Uterus (tissue), 4 donors: ENCODE measurements around the gene SYT2. TPM values are rescaled to one million over a fixed set of nuclear protein-coding genes. Genes with fewer than 3 reads are reported as not detected.
"Not testable (repeated sequence)": the region's sequence is repeated elsewhere in the genome, so short reads cannot be mapped to it uniquely, and the experiment has no call there.

Experiments
- DNase-seq, 2 donors: peaks; one replicate each; pipeline ENCODE4 v3.0.0-alpha.2; 2019 to 2020
- H3K27ac ChIP-seq, 2 donors: fragments of 200-600 bp; sonication (generic); 1 replicate in 1 of 2; 2 replicates in 1 of 2; pipeline ENCODE4 v1.5.1; 2016 to 2018
- H3K27me3 ChIP-seq, 2 donors: fragments of 200-600 bp; sonication (generic); one replicate each; pipeline ENCODE4 v1.5.1; 2018 to 2019; ENCODE audit warnings: control low read depth in 1 of 2
- H3K36me3 ChIP-seq, 2 donors: fragments of 200-600 bp; sonication (generic); one replicate each; pipeline ENCODE4 v1.5.1; 2019; ENCODE audit warnings: control low read depth in 1 of 2
- H3K4me1 ChIP-seq, 2 donors: fragments of 200-600 bp; sonication (generic); one replicate each; pipeline ENCODE4 v1.5.1; 2018 to 2019; ENCODE audit warnings: control low read depth in 1 of 2
- H3K4me3 ChIP-seq, 2 donors: fragments of 200-600 bp; sonication (generic); 1 replicate in 1 of 2; 2 replicates in 1 of 2; pipeline ENCODE4 v1.5.1; 2018 to 2019; ENCODE audit warnings: mild to moderate bottlenecking in 1 of 2
- H3K9me3 ChIP-seq, 2 donors: fragments of 200-600 bp; sonication (generic); one replicate each; pipeline ENCODE4 v1.5.1; 2019; ENCODE audit warnings: control low read depth in 1 of 2
- CTCF ChIP-seq, 4 experiments: fragments of 200-600 bp in 2 of 4; fragments of 450-650 bp in 2 of 4; sonication (generic) in 2 of 4; IDR thresholded peaks; one replicate each; pipeline ENCODE4 v1.5.1; 2016 to 2019; ENCODE audit warnings: antibody characterized with exemption in 4 of 4, mild to moderate bottlenecking in 2 of 4, moderate library complexity in 1 of 4
- POLR2A ChIP-seq, 2 donors: fragments of 450-650 bp; IDR thresholded peaks; one replicate each; pipeline ENCODE4 v1.6.1; 2016; ENCODE audit warnings: antibody characterized with exemption in 2 of 2, mild to moderate bottlenecking in 1 of 2, moderate library complexity in 1 of 2
- intact Hi-C: fragments of 100-400 bp; cut with DNase I; formaldehyde crosslinking; loops from one replicate; pipeline ENCODE4 v1.15.1; 2023; ENCODE audit warnings: low total_unique reads
- total RNA-seq, 4 donors: library from RNA; depleted of rRNA in 3 of 4; stranded (reverse); fragments of >200 nt in 3 of 4; gene quantifications; one replicate each; pipeline versions ENCODE4 v1.1.0 to v1.2.4, GENCODE V29; 2014 to 2023
- donor health status: DM: yes; HTN: yes; CAD: no.

The SYT2 gene
- total RNA-seq, 4 donors from 2014 or later, result 1.1 TPM; not detected in 3

DNA sequence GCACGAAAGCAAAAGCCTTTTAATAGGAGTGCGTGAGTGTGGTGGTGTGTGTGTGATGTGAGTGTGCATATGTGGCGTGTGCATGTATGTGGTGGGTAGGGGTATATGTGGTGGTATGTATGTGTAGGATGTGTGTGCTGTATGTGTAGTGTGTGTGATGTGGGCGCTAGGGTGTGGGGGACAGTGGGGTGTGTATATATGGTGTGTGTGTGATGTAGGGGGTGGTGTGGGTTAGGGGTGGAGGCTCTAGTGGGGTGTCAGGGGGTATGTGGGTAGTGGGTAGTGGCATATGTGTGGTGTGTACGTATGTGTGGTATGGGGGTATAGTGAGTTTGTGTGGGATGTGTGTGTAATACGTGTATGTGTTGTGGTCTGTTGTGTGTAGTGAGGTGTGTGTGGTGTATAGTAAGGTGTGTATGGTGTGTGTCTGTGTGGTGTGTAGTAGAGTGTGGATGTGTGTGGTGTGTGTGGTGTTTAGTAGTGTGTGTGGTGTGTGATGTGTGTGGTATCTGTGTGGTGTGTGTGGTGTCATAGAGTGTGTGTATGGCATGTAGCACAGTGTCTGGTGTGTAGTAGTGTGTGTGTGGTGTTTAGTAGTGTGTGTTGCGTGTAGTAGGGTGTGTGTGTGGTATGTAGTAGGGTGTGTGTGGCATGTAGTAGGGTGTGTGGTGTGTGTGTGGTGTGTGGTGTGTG lies 86.0 kb downstream of the SYT2 start:
- H3K4me3 ChIP-seq, result no peak overlapping the region
- intact Hi-C loops, result no loop called here
- DNase-seq, result no peak

GRCh38 chr1:202623476-202623875 lies 86.8 kb downstream of the SYT2 start:
- intact Hi-C loops, H3K9me3 ChIP-seq, H3K27me3 ChIP-seq, H3K36me3 ChIP-seq: not testable (repeated sequence)
- H3K4me1 ChIP-seq, result peaks cover 0 to 18% of the 10 kb centered on the region in 2 donors
- peak in 1 of 2 donors; percentile 43 for DNase-seq
- H3K27ac ChIP-seq, result peak overlapping the region; percentile 62 to 75
- peak overlapping the region; percentile 13 to 17 for H3K4me3 ChIP-seq

More for the DNA sequence above, 86.0 kb downstream of the SYT2 start:
- Histone ChIP-seq H3K27me3 (no peaks in the 10 kb centered on the region), H3K4me1 (peaks cover 0 to 11% of the 10 kb centered on the region in 2 donors), H3K9me3 (no peaks in the 10 kb centered on the region), H3K27ac (no peak overlapping the region), H3K36me3 (no peaks in the 10 kb centered on the region)
- TF ChIP-seq CTCF (IDR thresholded peaks at IDR 0.05) (no peak), POLR2A (IDR thresholded peaks at IDR 0.05) (no peak)

GRCh38 chr1:202623075-202623474 lies 87.2 kb downstream of the SYT2 start:
- no peaks in the 10 kb centered on the region for H3K9me3 ChIP-seq
- no peaks in the 10 kb centered on the region for H3K36me3 ChIP-seq
- TF ChIP-seq POLR2A (IDR thresholded peaks at IDR 0.05) (no peak), CTCF (IDR thresholded peaks at IDR 0.05) (no peak)
- peak overlapping the region; percentile 13 to 17 for H3K4me3 ChIP-seq
- intact Hi-C loops, result no loop called here
- H3K27me3 ChIP-seq, result no peaks in the 10 kb centered on the region
- DNase-seq, result peak; percentile 67 to 72
- peaks cover 0 to 21% of the 10 kb centered on the region in 2 donors for H3K4me1 ChIP-seq
- peak overlapping the region; percentile 62 to 75 for H3K27ac ChIP-seq

GRCh38 chr1:202622388-202622787 lies 87.9 kb downstream of the SYT2 start:
- intact Hi-C loops, result no loop called here
- H3K36me3 ChIP-seq, result no peaks in the 10 kb centered on the region
- no peak overlapping the region for H3K27ac ChIP-seq
- peaks cover 0 to 21% of the 10 kb centered on the region in 2 donors for H3K4me1 ChIP-seq
- H3K9me3 ChIP-seq, result no peaks in the 10 kb centered on the region
- TF ChIP-seq CTCF (IDR thresholded peaks at IDR 0.05) (no peak), POLR2A (IDR thresholded peaks at IDR 0.05) (no peak)
- no peak overlapping the region for H3K4me3 ChIP-seq
- DNase-seq, result no peak
- H3K27me3 ChIP-seq, result no peaks in the 10 kb centered on the region

- Histone ChIP-seq H3K9me3 (no peaks in the 10 kb centered on the region), H3K4me1 (peaks cover 0 to 21% of the 10 kb centered on the region in 2 donors), H3K4me3 (no peak overlapping the region), H3K36me3 (no peaks in the 10 kb centered on the region), H3K27me3 (no peaks in the 10 kb centered on the region), H3K27ac (no peak overlapping the region)
- TF ChIP-seq CTCF (IDR thresholded peaks at IDR 0.05) (no peak), POLR2A (IDR thresholded peaks at IDR 0.05) (no peak)
- DNase-seq, result no peak
- intact Hi-C loops, result no loop called here
These were observed 88.8 kb downstream of the SYT2 start for GRCh38 chr1:202621446-202621845.

- DNase-seq, H3K9me3 ChIP-seq, H3K27me3 ChIP-seq, intact Hi-C loops, H3K36me3 ChIP-seq, H3K4me3 ChIP-seq, H3K27ac ChIP-seq: not testable (repeated sequence)
- H3K4me1 ChIP-seq, result peaks cover 0 to 29% of the 10 kb centered on the region in 2 donors
These were observed 90.2 kb downstream of the SYT2 start for GRCh38 chr1:202620036-202620435.
